GM23338 (cell line): Measurements from ENCODE around the gene ADIPOQ. TPM values are rescaled to one million over a fixed set of nuclear protein-coding genes. Genes with fewer than 3 reads are reported as not detected.

Experiments used
- ATAC-seq: fragments of 200-7000 bp; cut with Tn5 transposase; 3 replicates; pipeline ENCODE4 v1.9.1; 2020
- DNase-seq: peaks from one replicate; pipeline ENCODE4 v3.0.0-alpha.2; 2015; ENCODE audit warnings: low spot score
- H2AFZ ChIP-seq: fragments of 200-600 bp; sonication (generic); 2 replicates; pipeline ENCODE4 v1.8.0; 2016; ENCODE audit warnings: antibody characterized with exemption, mild to moderate bottlenecking, moderate library complexity
- H3F3A ChIP-seq: fragments of 200-600 bp; sonication (generic); replicated peaks from 2 replicates; pipeline ENCODE4 v1.8.0; 2017; ENCODE audit warnings: antibody characterized with exemption, mixed run types, low read depth
- H3K27ac ChIP-seq: fragments of 200-600 bp; sonication (generic); 2 replicates; pipeline ENCODE4 v1.6.1; 2016; ENCODE audit warnings: low read depth
- H3K27me3 ChIP-seq: fragments of 200-600 bp; sonication (generic); 2 replicates; pipeline ENCODE4 v1.8.0; 2016; ENCODE audit warnings: mild to moderate bottlenecking, mixed run types, moderate library complexity; ENCODE audit not compliant: insufficient read depth
- H3K36me3 ChIP-seq: fragments of 200-600 bp; sonication (generic); 2 replicates; pipeline ENCODE4 v1.8.0; 2016; ENCODE audit warnings: mild to moderate bottlenecking; ENCODE audit not compliant: insufficient read depth
- H3K4me1 ChIP-seq: fragments of 200-600 bp; sonication (generic); 2 replicates; pipeline ENCODE4 v1.8.0; 2016; ENCODE audit warnings: mild to moderate bottlenecking, moderate library complexity; ENCODE audit not compliant: insufficient read depth
- H3K4me2 ChIP-seq: fragments of 200-600 bp; sonication (generic); 2 replicates; pipeline ENCODE4 v1.7.1; 2017; ENCODE audit warnings: mixed run types
- H3K4me3 ChIP-seq: fragments of 200-600 bp; sonication (generic); 2 replicates; pipeline ENCODE4 v1.6.1; 2016; ENCODE audit warnings: mixed run types
- H3K79me2 ChIP-seq: fragments of 200-600 bp; sonication (generic); replicated peaks from 2 replicates; pipeline ENCODE4 v1.8.0; 2017; ENCODE audit warnings: mild to moderate bottlenecking; ENCODE audit not compliant: insufficient read depth
- H3K9me2 ChIP-seq: fragments of 200-600 bp; sonication (generic); 2 replicates; pipeline ENCODE4 v1.8.0; 2017; ENCODE audit not compliant: insufficient read depth
- H4K20me1 ChIP-seq: fragments of 200-600 bp; sonication (generic); replicated peaks from 2 replicates; pipeline ENCODE4 v1.8.0; 2017; ENCODE audit warnings: mild to moderate bottlenecking; ENCODE audit not compliant: insufficient read depth
- H3K27ac Mint-ChIP-seq: 2 replicates; pipeline ENCODE4 v1.8.0; 2020; ENCODE audit warnings: inconsistent platforms, mild to moderate bottlenecking, moderate library complexity, mixed read lengths
- H3K27me3 Mint-ChIP-seq: 3 replicates; pipeline ENCODE4 v1.8.0; 2022; ENCODE audit warnings: low read depth, mild to moderate bottlenecking, moderate library complexity, mixed read lengths, inconsistent platforms; ENCODE audit not compliant: insufficient read depth, poor library complexity
- H3K36me3 Mint-ChIP-seq: 3 replicates; pipeline ENCODE4 v1.8.0; 2021; ENCODE audit warnings: low read depth, mild to moderate bottlenecking, inconsistent platforms, moderate library complexity, mixed read lengths
- H3K4me1 Mint-ChIP-seq: 3 replicates; pipeline ENCODE4 v1.8.0; 2020; ENCODE audit warnings: mild to moderate bottlenecking, inconsistent platforms, mixed read lengths
- H3K4me3 Mint-ChIP-seq: 3 replicates; pipeline ENCODE4 v1.8.0; 2021; ENCODE audit warnings: moderate library complexity, mild to moderate bottlenecking, inconsistent platforms, mixed read lengths
- H3K9me3 Mint-ChIP-seq: 3 replicates; pipeline ENCODE4 v1.8.0; 2020; ENCODE audit warnings: moderate library complexity, mild to moderate bottlenecking, inconsistent platforms, mixed read lengths
- CREB1 ChIP-seq: fragments of 250-450 bp; sonication (Bioruptor Pico); IDR thresholded peaks from 2 replicates; pipeline ENCODE4 v1.5.0; 2020; ENCODE audit warnings: low read depth, mild to moderate bottlenecking, moderate library complexity
- EZH2 ChIP-seq: fragments of 200-600 bp; sonication (generic); IDR thresholded peaks from one replicate; pipeline ENCODE4 v1.8.0; 2017; ENCODE audit warnings: antibody characterized with exemption, mild to moderate bottlenecking, low read depth; ENCODE audit not compliant: unreplicated experiment
- EZH2phosphoT487 ChIP-seq: fragments of 200-600 bp; sonication (generic); IDR thresholded peaks from one replicate; pipeline ENCODE4 v1.8.1; 2018; ENCODE audit warnings: antibody characterized with exemption; ENCODE audit not compliant: unreplicated experiment
- JUNB ChIP-seq: IDR thresholded peaks from one replicate; pipeline ENCODE4 v1.6.1; 2016; ENCODE audit warnings: antibody characterized with exemption; ENCODE audit not compliant: unreplicated experiment
- NANOG ChIP-seq: IDR thresholded peaks from 2 replicates; pipeline ENCODE4 v1.6.1; 2016; ENCODE audit warnings: antibody characterized with exemption, borderline replicate concordance
- STAT1 ChIP-seq: IDR thresholded peaks from one replicate; pipeline ENCODE4 v1.6.1; 2016; ENCODE audit warnings: antibody characterized with exemption; ENCODE audit not compliant: unreplicated experiment
- ZNF331 ChIP-seq: fragments of 250-450 bp; sonication (Bioruptor Pico); IDR thresholded peaks from 2 replicates; pipeline ENCODE4 v1.5.0; 2020; ENCODE audit warnings: low read depth, mild to moderate bottlenecking, moderate library complexity
- polyA plus RNA-seq: library from polyadenylated mRNA; unstranded; fragments of >200 nt; fragmentation: Nextera tagmentation; extraction: Ambion mirVana; gene quantifications from 2 replicates; pipeline ENCODE4 v1.2.1, GENCODE V29; 2016
- total RNA-seq: library from RNA; depleted of rRNA; stranded (reverse); fragments of >200 nt; shearing (Covaris generic); gene quantifications from 2 replicates; pipeline ENCODE4 v1.2.3, GENCODE V29; 2014
- TF ChIP-seq, protein P1 (sequence below): IDR thresholded peaks from one replicate; pipeline ENCODE4 v1.6.1; 2018; ENCODE audit warnings: antibody characterized with exemption; ENCODE audit not compliant: unreplicated experiment
- TF ChIP-seq, protein P2 (sequence below), 2 experiments: fragments of 200-600 bp in 1 of 2; sonication (generic) in 1 of 2; conservative IDR thresholded peaks; 2 replicates each; pipeline versions ENCODE4 v1.5.1 to v1.6.1; 2016 to 2017; ENCODE audit warnings: antibody characterized with exemption in 2 of 2, low read depth in 2 of 2, mild to moderate bottlenecking in 2 of 2, moderate library complexity in 1 of 2

The ADIPOQ gene
- total and polyA plus RNA-seq, 2 experiments from 2014 or later = not detected

DNA sequence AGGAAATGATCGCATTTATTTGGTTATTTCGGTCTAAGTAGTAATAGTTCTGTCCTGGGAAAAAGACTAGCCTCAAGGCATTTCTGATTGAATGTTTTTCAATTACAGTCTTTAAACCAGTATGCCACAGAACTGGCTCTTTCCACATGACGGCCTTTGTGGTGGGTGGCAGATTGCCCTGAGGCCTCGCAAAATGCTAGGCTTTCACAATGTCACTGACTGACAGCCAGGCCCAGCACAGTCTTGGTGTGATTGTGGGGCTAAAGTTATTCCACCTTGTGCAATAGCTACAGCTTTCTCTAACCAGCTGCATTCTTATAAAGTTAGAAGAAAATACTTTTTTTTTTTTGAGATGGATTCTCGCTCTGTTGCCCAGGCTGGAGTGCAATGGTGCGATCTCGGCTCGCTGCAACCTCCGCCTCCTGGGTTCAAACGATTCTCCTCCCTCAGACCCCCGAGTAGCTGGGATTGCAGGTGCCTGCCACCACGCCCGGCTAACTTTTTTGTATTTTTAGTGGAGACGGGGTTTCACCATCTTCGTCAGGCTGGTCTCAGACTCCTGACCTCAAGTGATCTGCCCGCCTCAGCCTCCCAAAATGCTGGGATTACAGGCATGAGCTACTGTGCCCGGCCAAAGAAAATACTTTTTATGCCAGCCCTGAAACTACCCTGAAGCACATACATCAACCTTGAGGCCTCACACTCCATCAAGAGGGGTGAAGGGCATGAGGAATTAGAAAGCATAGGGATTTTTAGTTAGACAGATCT lies 2.5 kb upstream of the ADIPOQ start:
- no peak overlapping the region for H3K4me3 ChIP-seq
- Mint-ChIP-seq H3K4me3 (no peak overlapping the region), H3K36me3 (no peaks in the 10 kb centered on the region), H3K4me1 (no peaks in the 10 kb centered on the region), H3K27ac (no peak overlapping the region), H3K9me3 (no peaks in the 10 kb centered on the region), H3K27me3 (peaks cover 3% of the 10 kb centered on the region)
- H3F3A ChIP-seq = 0 out of 2 replicates have a peak, but pooled peaks cover 3% of the 10 kb centered on the region
- ATAC-seq = no peak
- no peak overlapping the region for H3K27ac ChIP-seq
- no peak for DNase-seq
- H3K79me2 ChIP-seq = no peaks in the 10 kb centered on the region
- H3K4me2 ChIP-seq = no peak overlapping the region
- H2AFZ ChIP-seq = no peak overlapping the region
- no peaks in the 10 kb centered on the region for H3K9me2 ChIP-seq
- H4K20me1 ChIP-seq = no peaks in the 10 kb centered on the region
- no peaks in the 10 kb centered on the region for H3K4me1 ChIP-seq
- no peaks in the 10 kb centered on the region for H3K27me3 ChIP-seq
- H3K36me3 ChIP-seq = no peaks in the 10 kb centered on the region
- TF ChIP-seq NANOG (no peak), EZH2phosphoT487 (no peak), ZNF331 (CRISPR knock-in tag) (no peak), CREB1 (no peak)

DNA sequence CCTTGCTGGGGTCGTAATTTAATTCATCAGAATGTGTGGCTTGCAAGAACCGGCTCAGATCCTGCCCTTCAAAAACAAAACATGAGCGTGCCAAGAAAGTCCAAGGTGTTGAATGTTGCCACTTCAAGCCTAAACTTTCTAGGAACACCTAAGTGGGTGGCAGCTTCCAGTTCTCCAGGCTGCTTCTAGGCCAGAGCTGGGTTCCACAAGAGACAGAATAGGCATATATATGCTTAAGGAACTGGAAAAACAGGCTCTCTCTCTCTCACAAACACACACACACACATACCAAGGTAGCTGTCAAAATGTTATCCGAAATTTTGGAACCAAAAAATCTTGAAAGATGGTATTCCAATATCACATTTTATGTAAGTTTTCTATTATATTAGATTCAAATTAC lies 890 bp upstream of the ADIPOQ start:
- Histone ChIP-seq H3K79me2 (no peaks in the 10 kb centered on the region), H3K36me3 (no peaks in the 10 kb centered on the region), H4K20me1 (no peaks in the 10 kb centered on the region), H3K27me3 (no peaks in the 10 kb centered on the region), H3K27ac (no peak overlapping the region), H3F3A (0 out of 2 replicates have a peak, but pooled peaks cover 3% of the 10 kb centered on the region), H2AFZ (no peak overlapping the region; the same call in 1 of the 2 replicates), H3K9me2 (no peaks in the 10 kb centered on the region), H3K4me3 (no peak overlapping the region), H3K4me1 (no peaks in the 10 kb centered on the region), H3K4me2 (no peak overlapping the region)
- Mint-ChIP-seq H3K27me3 (peaks cover 3% of the 10 kb centered on the region), H3K4me3 (no peak overlapping the region), H3K9me3 (no peaks in the 10 kb centered on the region), H3K4me1 (no peaks in the 10 kb centered on the region), H3K27ac (no peak overlapping the region), H3K36me3 (no peaks in the 10 kb centered on the region)
- no peak for ATAC-seq
- DNase-seq = no peak
- TF ChIP-seq, protein P1, sequence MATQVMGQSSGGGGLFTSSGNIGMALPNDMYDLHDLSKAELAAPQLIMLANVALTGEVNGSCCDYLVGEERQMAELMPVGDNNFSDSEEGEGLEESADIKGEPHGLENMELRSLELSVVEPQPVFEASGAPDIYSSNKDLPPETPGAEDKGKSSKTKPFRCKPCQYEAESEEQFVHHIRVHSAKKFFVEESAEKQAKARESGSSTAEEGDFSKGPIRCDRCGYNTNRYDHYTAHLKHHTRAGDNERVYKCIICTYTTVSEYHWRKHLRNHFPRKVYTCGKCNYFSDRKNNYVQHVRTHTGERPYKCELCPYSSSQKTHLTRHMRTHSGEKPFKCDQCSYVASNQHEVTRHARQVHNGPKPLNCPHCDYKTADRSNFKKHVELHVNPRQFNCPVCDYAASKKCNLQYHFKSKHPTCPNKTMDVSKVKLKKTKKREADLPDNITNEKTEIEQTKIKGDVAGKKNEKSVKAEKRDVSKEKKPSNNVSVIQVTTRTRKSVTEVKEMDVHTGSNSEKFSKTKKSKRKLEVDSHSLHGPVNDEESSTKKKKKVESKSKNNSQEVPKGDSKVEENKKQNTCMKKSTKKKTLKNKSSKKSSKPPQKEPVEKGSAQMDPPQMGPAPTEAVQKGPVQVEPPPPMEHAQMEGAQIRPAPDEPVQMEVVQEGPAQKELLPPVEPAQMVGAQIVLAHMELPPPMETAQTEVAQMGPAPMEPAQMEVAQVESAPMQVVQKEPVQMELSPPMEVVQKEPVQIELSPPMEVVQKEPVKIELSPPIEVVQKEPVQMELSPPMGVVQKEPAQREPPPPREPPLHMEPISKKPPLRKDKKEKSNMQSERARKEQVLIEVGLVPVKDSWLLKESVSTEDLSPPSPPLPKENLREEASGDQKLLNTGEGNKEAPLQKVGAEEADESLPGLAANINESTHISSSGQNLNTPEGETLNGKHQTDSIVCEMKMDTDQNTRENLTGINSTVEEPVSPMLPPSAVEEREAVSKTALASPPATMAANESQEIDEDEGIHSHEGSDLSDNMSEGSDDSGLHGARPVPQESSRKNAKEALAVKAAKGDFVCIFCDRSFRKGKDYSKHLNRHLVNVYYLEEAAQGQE = no peak
- no peak for TF ChIP-seq NANOG

DNA sequence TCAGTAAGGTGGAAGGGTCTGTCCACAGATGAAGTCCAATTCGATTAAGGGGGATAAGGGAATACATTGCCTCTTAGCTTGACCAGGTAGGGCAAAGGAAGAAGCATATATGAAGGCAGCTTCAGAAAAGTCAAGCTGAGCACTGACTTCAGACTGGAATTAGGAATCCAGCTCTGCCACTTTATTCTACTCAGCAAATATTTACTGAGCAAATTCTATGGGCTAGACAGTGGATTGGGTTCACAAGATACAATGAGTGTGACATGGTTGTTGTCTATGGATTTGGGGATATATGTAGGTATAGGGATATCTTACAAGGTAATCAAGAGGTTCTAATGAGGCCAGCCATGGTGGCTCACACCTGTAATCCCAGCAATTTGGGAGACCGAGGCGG lies 526 bp downstream of the ADIPOQ start:
- no peaks in the 10 kb centered on the region for H3K79me2 ChIP-seq
- Mint-ChIP-seq H3K27me3 (no peaks in the 10 kb centered on the region), H3K36me3 (no peaks in the 10 kb centered on the region), H3K4me3 (no peak overlapping the region), H3K27ac (no peak overlapping the region), H3K4me1 (no peaks in the 10 kb centered on the region; the same call in 2 of the 3 replicates), H3K9me3 (no peaks in the 10 kb centered on the region)
- no peak overlapping the region for H3K4me2 ChIP-seq
- no peaks in the 10 kb centered on the region for H3F3A ChIP-seq
- H3K9me2 ChIP-seq = no peaks in the 10 kb centered on the region
- DNase-seq = no peak
- no peaks in the 10 kb centered on the region for H3K4me1 ChIP-seq
- no peak overlapping the region for H3K4me3 ChIP-seq
- H2AFZ ChIP-seq = no peak overlapping the region
- H3K27ac ChIP-seq = no peak overlapping the region
- no peaks in the 10 kb centered on the region for H3K36me3 ChIP-seq
- H3K27me3 ChIP-seq = no peaks in the 10 kb centered on the region
- ATAC-seq = no peak
- H4K20me1 ChIP-seq = no peaks in the 10 kb centered on the region
- TF ChIP-seq, protein P2, sequence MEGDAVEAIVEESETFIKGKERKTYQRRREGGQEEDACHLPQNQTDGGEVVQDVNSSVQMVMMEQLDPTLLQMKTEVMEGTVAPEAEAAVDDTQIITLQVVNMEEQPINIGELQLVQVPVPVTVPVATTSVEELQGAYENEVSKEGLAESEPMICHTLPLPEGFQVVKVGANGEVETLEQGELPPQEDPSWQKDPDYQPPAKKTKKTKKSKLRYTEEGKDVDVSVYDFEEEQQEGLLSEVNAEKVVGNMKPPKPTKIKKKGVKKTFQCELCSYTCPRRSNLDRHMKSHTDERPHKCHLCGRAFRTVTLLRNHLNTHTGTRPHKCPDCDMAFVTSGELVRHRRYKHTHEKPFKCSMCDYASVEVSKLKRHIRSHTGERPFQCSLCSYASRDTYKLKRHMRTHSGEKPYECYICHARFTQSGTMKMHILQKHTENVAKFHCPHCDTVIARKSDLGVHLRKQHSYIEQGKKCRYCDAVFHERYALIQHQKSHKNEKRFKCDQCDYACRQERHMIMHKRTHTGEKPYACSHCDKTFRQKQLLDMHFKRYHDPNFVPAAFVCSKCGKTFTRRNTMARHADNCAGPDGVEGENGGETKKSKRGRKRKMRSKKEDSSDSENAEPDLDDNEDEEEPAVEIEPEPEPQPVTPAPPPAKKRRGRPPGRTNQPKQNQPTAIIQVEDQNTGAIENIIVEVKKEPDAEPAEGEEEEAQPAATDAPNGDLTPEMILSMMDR (conservative IDR thresholded peaks at IDR 0.05; ENCODE audit: low read depth in 2 of 2) = no peak
- TF ChIP-seq ZNF331 (CRISPR knock-in tag) = no peak
- no peak for TF ChIP-seq EZH2
- TF ChIP-seq STAT1 = no peak
- TF ChIP-seq, protein P1 = no peak
- no peak for TF ChIP-seq JUNB
- TF ChIP-seq NANOG = no peak
- no peak for TF ChIP-seq EZH2phosphoT487
